Measurements from ENCODE around the gene RHBDL1. TPM values are rescaled to one million over a fixed set of nuclear protein-coding genes. Genes with fewer than 3 reads are reported as not detected.

RHBDL1 gene
- total RNA-seq, 1 experiment from 2014 or later, result 1.1 TPM

DNA sequence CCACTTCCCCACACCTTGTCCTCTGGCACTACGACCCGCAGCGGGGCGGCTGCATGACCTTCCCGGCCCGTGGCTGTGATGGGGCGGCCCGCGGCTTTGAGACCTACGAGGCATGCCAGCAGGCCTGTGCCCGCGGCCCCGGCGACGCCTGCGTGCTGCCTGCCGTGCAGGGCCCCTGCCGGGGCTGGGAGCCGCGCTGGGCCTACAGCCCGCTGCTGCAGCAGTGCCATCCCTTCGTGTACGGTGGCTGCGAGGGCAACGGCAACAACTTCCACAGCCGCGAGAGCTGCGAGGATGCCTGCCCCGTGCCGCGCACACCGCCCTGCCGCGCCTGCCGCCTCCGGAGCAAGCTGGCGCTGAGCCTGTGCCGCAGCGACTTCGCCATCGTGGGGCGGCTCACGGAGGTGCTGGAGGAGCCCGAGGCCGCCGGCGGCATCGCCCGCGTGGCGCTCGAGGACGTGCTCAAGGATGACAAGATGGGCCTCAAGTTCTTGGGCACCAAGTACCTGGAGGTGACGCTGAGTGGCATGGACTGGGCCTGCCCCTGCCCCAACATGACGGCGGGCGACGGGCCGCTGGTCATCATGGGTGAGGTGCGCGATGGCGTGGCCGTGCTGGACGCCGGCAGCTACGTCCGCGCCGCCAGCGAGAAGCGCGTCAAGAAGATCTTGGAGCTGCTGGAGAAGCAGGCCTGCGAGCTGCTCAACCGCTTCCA is 42.0 kb upstream of the RHBDL1 start:
- H3K36me3 ChIP-seq, result peaks cover 13% of the 10 kb centered on the region
- no peak overlapping the region for H3K27ac ChIP-seq
- DNase-seq (ENCODE audit: low read depth in 1 of 2, low spot score in 2 of 2), result no peak
- H3K4me1 ChIP-seq (replicated peaks), result peaks cover 26% of the 10 kb centered on the region
- H3K9me3 ChIP-seq (replicated peaks), result no peaks in the 10 kb centered on the region
- no peak overlapping the region for H3K4me3 ChIP-seq
- no peaks in the 10 kb centered on the region for H3K27me3 ChIP-seq (replicated peaks)

DNA sequence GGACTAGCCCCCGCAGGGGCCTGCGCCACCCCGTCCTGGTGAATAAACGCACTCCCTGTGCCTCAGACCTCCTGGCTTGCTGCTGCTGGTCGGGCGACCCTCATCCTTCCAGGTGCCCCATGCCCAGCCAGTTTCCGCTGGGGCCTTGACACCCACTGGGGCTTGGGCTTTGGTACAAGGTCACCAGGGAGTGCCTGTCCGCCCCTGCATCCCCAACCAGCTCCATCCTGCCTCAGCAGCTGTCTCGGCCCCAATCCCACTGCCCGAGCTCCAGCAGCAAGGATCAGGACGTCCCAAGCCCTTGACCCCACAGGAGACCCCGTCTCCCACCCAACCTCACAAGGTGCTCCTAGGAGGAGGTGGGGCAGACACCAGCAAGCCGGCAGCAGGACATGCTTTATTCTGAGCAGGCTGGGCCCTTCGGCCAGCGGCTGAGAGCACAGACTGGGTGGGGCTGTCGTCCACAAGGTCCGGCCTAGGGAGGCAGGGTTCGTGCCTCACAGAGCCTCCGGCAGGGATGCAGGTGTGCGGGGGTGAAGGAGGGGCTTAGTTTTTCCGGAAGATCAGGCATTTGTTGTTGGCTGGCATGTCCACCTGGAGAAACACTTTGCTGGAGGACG is 41.3 kb upstream of the RHBDL1 start:
- H3K9me3 ChIP-seq (replicated peaks), result no peaks in the 10 kb centered on the region
- H3K27ac ChIP-seq, result no peak overlapping the region
- H3K36me3 ChIP-seq, result peaks cover 13% of the 10 kb centered on the region
- no peak overlapping the region for H3K4me3 ChIP-seq
- DNase-seq (ENCODE audit: low read depth in 1 of 2, low spot score in 2 of 2), result no peak
- H3K4me1 ChIP-seq (replicated peaks), result peaks cover 26% of the 10 kb centered on the region
- H3K27me3 ChIP-seq (replicated peaks), result no peaks in the 10 kb centered on the region

DNA sequence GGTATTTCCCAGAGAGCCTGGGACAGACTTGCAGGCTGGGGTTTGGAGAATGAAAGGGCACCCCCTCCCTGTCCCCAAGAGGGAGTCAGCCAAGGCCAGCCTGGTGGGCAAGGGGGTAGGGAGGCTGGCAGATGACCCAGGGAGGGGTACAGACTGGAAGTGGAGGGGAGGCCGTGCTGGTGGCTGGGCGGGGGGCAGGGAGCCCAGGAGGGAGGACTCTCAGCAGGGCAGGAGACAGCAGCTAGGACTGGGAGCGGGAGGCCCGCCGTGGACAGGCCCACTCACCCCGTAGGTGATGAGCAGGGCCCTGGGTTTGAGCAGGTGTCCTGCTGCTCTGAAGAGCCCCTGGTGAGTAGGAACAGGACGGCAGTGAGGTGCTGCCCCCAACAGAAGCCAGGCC is 40.5 kb upstream of the RHBDL1 start:
- H3K4me3 ChIP-seq, result peak overlapping the region; percentile 65; the same call in 1 of the 2 replicates
- H3K27ac ChIP-seq, result no peak overlapping the region
- H3K4me1 ChIP-seq (replicated peaks), result peaks cover 26% of the 10 kb centered on the region
- peaks cover 13% of the 10 kb centered on the region for H3K36me3 ChIP-seq
- no peaks in the 10 kb centered on the region for H3K27me3 ChIP-seq (replicated peaks)
- no peaks in the 10 kb centered on the region for H3K9me3 ChIP-seq (replicated peaks)
- no peak for DNase-seq (ENCODE audit: low read depth in 1 of 2, low spot score in 2 of 2)

DNA sequence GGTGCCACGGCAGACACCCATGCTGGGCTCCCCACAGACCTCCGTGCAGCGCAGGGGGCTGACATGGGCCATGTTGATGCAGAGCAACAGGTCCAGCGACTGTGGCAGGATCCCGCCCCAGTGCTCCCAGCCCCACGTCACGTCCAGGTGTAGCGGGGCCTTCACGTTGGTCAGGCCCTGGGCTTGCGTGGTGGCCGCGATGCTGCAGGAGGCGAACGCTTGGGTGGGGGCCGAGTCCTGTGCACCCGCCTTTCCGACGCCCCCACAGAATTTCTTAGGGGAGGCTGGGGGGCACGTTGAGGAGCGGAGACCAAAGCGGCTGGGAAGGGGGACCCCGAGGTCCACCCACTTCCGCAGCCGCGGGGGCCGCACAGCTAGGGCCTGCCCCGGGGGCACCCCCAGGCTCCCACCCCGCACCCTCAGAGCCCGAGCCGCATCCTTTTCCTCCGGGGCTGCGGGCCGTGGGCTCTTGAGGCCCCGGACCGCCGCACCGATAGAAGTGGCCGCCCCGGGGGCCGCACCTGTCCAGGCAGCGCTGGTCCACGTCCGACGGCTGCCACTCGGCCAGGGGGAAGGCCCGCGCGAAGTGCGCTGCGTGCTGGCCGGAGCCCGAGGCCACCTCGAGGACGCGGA is 39.8 kb upstream of the RHBDL1 start:
- no peaks in the 10 kb centered on the region for H3K27me3 ChIP-seq (replicated peaks)
- H3K36me3 ChIP-seq, result peaks cover 13% of the 10 kb centered on the region
- H3K4me3 ChIP-seq, result peak overlapping the region; percentile 65
- H3K4me1 ChIP-seq (replicated peaks), result peaks cover 26% of the 10 kb centered on the region
- H3K9me3 ChIP-seq (replicated peaks), result no peaks in the 10 kb centered on the region
- no peak for DNase-seq (ENCODE audit: low read depth in 1 of 2, low spot score in 2 of 2)
- no peak overlapping the region for H3K27ac ChIP-seq

DNA sequence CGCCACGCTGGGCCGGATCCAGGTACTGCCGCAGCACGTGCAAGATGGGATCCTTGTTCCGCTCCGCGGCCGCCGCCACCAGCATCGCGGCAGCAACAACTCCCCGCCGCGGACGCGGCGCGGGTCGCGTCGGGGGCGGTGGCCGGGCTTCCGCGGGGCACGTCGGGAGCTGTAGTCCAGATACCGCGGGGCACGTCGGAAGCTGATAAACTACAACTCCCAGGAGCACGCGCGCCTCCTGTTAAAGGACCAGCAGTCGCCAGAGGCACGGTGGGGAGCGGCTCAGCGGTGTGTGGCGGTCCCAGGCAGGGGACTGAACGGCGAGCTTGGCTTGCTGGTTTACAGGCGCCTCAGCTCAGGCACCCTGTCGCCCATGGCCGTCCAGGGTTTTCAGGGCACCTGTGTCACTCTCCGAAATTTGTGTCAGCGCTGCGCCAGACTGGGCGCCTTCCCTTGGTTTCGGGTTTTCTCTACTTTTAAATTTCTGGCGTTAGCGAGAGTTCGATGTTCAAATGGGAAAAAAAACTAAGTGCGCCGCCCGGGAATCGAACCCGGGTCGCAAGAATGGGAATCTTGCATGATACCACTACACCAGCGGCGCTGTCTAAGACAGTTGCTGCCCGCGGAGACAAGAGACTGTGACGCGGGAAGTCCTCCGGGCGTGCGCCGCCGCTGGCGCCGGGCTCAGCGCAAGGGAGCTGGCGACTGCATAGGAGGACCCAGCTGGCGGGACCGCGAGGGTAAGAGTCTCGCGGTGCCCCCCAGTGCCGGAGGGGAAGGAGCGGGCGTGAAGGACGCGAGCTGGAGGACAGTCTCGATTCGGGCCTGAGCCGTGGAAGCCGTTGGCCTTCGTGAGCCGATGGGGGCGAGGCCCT is 39.0 kb upstream of the RHBDL1 start, which contains the start of gene METTL26:
Gene METTL26 (minus strand): TSS at position 100 of the 875 bp plus-strand sequence. CDS start 15 bp downstream, at position 85.
- H3K27me3 ChIP-seq (replicated peaks), result no peaks in the 10 kb centered on the region
- peak; percentile 96 to 97 for DNase-seq (ENCODE audit: low read depth in 1 of 2, low spot score in 2 of 2)
- H3K36me3 ChIP-seq, result peaks cover 13% of the 10 kb centered on the region
- peaks cover 23% of the 10 kb centered on the region for H3K4me1 ChIP-seq (replicated peaks)
- H3K9me3 ChIP-seq (replicated peaks), result peaks cover under 1% of the 10 kb centered on the region; the same call in 1 of the 2 replicates
- peak within 1 kb of the TSS; percentile 65 for H3K4me3 ChIP-seq
- peak within 1 kb of the TSS; percentile 81 for H3K27ac ChIP-seq

DNA sequence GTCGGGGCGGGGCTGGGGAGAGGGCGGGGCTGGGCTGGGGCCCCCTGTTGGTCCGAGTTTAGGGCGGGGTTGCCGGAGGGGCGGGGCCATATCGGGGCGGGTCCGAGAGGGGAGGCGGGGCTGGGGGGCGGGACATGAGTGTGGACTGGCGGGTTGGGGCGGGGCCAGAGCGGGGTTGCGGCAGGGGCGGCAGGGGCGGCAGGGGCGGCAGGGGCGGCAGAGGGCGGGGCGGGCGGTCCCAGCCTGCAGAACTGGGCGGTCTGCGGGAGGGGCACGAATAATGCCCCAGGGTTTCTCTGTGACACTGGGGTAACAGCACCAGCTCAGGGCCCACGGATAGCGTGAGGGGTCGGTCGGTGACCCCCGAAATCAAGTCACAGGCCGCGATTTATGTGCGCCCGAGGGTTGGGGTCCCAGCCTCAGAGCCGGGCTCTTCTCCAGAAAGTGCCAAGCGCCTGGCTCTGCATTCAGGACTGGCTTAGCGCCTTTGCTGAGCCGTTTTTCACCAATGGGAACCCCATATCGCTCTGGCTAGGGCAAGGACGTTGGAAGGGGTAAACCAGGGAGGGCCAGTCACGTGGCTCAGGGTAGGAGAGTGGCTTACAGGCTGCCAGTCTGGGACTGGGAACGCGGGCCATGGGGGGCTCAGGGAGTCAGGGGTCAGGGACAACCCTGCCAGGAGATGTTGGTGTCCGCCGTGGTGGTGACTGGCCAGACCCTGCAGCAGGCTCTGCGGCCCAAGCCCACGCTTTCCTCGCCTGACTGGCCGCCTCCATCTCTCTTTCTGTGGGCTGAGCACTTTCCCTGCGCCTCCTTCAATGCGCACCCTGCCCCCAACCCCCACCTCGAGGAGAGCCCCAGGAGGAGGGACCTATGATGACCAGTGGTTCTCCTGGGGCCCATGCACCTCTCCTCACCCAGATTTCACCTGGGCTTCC is 38.1 kb upstream of the RHBDL1 start:
- peaks cover 32% of the 10 kb centered on the region for H3K4me1 ChIP-seq (replicated peaks)
- peaks cover 8% of the 10 kb centered on the region for H3K27me3 ChIP-seq (replicated peaks)
- H3K36me3 ChIP-seq, result peaks cover 13% of the 10 kb centered on the region
- DNase-seq (ENCODE audit: low read depth in 1 of 2, low spot score in 2 of 2), result peak in 1 of 2 experiments; percentile 92
- peak overlapping the region; percentile 65 for H3K4me3 ChIP-seq
- H3K27ac ChIP-seq, result peak overlapping the region; percentile 81
- peaks cover 4% of the 10 kb centered on the region for H3K9me3 ChIP-seq (replicated peaks)

DNA sequence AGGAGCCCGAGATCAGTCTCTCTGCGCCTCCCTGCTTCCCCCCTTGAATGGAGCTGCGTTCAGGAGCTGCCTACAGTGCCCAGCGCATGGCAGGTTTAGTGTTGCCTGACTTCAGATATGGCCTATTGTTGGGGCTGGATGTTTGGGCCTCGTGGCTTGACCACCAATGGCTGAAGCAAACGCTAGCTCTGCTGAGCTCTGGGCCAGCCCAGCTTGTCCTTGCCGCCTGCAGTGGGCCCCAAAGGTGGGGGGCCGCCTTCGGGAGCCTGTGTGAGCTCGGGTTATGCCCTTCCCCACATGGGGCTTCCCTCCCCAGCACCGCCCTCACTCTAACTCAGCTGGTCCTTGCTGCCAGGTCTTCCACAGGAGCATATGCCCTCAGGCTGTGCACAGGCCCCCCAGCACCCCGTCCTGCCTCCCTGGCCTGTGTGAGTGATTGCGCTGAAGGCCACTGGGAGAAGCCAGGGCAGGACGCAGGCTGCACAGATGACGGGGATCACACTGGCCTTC is 37.4 kb upstream of the RHBDL1 start:
- peaks cover 12% of the 10 kb centered on the region for H3K36me3 ChIP-seq
- peaks cover 4% of the 10 kb centered on the region for H3K9me3 ChIP-seq (replicated peaks)
- no peak overlapping the region for H3K4me3 ChIP-seq
- H3K4me1 ChIP-seq (replicated peaks), result peaks cover 34% of the 10 kb centered on the region
- peaks cover 11% of the 10 kb centered on the region for H3K27me3 ChIP-seq (replicated peaks)
- no peak for DNase-seq (ENCODE audit: low read depth in 1 of 2, low spot score in 2 of 2)
- no peak overlapping the region for H3K27ac ChIP-seq

DNA sequence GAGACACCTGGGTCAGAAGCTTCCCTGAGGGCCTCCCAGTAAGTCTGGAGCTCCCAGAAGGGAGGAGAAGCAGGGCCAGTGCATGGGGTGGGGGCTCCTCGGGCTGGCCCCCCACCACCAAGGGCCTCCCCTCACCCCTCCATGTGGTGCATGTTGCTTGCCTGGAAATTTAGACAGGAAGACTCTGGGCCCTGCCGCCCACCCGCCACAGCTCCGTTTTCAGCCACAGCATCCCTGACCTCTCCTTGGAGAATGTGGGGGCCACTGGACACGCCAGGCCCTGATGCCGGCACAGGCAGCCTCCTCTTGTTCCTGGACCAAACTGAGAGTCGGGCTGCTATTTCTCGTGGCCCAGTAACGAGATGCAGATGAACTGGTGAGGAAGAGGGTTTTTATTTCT is 36.6 kb upstream of the RHBDL1 start:
- no peak for DNase-seq (ENCODE audit: low read depth in 1 of 2, low spot score in 2 of 2)
- Histone ChIP-seq H3K27ac (no peak overlapping the region), H3K36me3 (peaks cover 7% of the 10 kb centered on the region), H3K4me3 (no peak overlapping the region), H3K9me3 (replicated peaks) (peaks cover 4% of the 10 kb centered on the region), H3K4me1 (replicated peaks) (peaks cover 34% of the 10 kb centered on the region), H3K27me3 (replicated peaks) (peaks cover 11% of the 10 kb centered on the region)

DNA sequence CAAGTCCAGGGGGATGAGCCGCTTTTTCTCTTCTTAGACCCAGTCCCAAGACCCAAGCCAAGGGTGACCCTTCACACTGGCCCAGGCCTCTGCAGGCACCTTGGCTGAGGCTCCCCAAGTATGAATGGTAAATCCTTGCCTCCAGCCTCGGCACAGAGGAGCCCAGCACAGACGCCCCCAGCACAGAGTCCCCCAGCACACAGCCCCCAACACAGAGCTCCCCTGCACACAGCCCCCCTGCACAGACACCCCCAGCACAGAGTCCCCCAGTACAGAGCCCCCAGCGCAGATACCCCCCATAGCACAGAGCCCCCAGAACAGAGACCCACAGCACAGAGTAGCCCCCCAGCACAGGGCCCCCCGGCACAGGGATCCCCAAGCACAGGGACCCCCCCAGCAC is 34.9 kb upstream of the RHBDL1 start:
- Histone ChIP-seq H3K9me3 (replicated peaks) (peaks cover 4% of the 10 kb centered on the region), H3K36me3 (no peaks in the 10 kb centered on the region; the same call in none of the 2 replicates), H3K27ac (no peak overlapping the region), H3K4me3 (no peak overlapping the region), H3K27me3 (replicated peaks) (peaks cover 11% of the 10 kb centered on the region), H3K4me1 (replicated peaks) (peaks cover 26% of the 10 kb centered on the region)
- DNase-seq (ENCODE audit: low read depth in 1 of 2, low spot score in 2 of 2), result no peak

DNA sequence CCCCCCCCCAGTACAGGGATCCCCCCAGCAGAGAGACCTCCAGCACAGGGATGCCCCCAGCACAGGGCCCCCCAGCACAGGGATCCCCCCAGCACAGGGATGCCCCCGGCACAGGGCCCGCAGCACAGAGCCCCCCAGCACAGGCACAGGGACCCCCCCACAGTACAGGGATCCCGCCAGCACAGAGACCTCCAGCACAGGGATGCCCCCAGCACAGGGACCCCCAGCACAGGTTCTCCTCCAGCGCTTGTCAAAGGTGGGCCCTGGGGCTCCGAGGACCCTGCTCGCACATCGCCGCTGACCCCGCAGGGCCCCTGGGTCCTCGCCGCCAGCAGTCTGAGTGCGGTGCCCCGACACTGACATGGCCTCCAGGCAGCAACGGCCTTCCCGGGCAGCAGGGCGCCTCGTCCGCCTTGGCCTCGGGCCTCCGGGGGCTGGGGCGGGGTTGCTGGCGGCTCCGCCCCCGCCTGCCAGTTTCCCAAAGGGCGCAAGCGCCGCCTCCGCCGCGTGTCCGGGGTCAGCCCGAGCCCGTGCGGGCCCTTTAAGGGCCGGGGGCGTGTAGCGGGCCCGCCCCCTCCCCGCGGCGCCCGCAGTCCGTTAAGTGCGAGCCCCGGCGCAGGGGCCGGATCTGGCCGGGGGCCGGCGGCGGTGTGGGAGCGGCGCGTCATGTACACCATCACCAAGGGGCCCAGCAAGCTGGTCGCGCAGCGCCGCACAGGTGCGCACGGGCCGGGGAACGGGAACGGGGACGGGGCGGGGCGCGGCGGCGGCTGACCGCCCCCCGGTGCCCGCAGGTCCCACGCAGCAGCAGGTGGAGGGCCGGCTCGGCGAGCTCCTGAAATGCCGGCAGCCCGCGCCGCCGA is 33.9 kb upstream of the RHBDL1 start, which contains the start of gene MCRIP2:
Gene MCRIP2 (plus strand): TSS at position 503 of the 863 bp plus-strand sequence. CDS start 164 bp downstream, at position 667.
- Histone ChIP-seq H3K4me1 (replicated peaks) (peaks cover 18% of the 10 kb centered on the region), H3K27me3 (replicated peaks) (peaks cover 15% of the 10 kb centered on the region), H3K4me3 (peak within 1 kb of the TSS; percentile 56), H3K27ac (no peak within 1 kb of the TSS), H3K9me3 (replicated peaks) (peaks cover 4% of the 10 kb centered on the region), H3K36me3 (no peaks in the 10 kb centered on the region; the same call in 1 of the 2 replicates)
- peak; percentile 55 to 71 for DNase-seq (ENCODE audit: low read depth in 1 of 2, low spot score in 2 of 2)

DNA sequence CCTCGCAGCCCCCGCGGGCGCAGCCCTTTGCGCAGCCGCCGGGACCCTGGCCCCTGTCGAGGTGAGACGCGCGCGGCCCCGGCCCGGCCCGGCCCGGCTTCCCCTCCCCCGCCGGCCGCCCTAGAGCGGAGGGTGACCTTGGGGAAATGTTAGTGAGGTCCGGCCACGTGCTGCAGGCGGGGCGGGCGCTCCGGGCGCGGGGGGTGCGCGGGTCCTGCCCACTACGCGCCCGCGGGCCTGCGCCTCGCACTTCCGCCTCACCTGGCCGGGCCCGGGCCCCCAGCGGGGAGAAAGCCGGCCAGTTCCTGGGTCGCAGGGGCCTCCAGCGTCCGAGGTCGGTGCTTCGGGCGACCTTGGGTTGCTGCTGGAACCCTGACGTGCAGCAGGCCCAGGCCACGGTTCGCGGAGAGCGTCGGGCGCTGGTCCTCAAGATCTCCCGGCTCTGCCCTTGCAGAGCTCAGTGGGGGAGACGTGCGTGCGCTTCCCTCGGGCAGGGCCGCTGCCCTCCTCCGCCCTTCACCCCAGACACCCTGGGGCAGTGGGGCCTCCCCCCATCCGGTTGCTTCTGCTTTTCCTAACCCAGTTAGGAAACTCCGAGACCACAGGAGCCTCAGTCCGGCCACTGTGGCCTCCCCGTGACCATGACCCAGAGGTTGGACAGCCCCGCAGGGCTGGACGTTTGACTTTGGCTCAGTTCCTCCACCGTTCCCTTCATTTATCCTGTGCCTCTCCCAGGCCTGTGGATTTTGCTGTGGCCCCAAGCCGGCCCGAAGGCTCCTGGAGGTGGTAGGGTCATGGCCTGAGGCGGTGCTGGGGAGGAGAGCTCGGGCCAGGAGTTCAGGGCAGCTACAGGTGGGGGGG is 33.1 kb upstream of the RHBDL1 start:
- Histone ChIP-seq H3K9me3 (replicated peaks) (peaks cover 4% of the 10 kb centered on the region), H3K27ac (no peak overlapping the region)
- DNase-seq (ENCODE audit: low read depth in 1 of 2, low spot score in 2 of 2), result no peak

More for the DNA sequence above, 33.1 kb upstream of the RHBDL1 start:
- H3K27me3 ChIP-seq (replicated peaks), result peaks cover 15% of the 10 kb centered on the region
- peak overlapping the region; percentile 56 for H3K4me3 ChIP-seq
- H3K36me3 ChIP-seq, result no peaks in the 10 kb centered on the region; the same call in 1 of the 2 replicates
- peaks cover 15% of the 10 kb centered on the region for H3K4me1 ChIP-seq (replicated peaks)

Data from SJSA1 (cell line).